Mesothelial cell of epicardium (in vitro differentiated cells): ENCODE results near the gene COL13A1. TPM values are rescaled to one million over a fixed set of nuclear protein-coding genes. Genes with fewer than 3 reads are reported as not detected.
A peak's percentile ranks its signal among the peaks of the same experiment; 100 is the strongest.

Experiments used
- DNase-seq, 2 experiments: peaks; one replicate each; pipeline ENCODE4 v3.0.0; 2021; ENCODE audit warnings: low spot score in 2 of 2; ENCODE audit not compliant: unreplicated experiment in 2 of 2
- H3K27ac Mint-ChIP-seq: 2 replicates; pipeline ENCODE4 v1.8.0; 2021; ENCODE audit warnings: mixed read lengths
- H3K27me3 Mint-ChIP-seq: 2 replicates; pipeline ENCODE4 v1.8.0; 2021; ENCODE audit warnings: low read depth, mixed read lengths
- H3K36me3 Mint-ChIP-seq: 2 replicates; pipeline ENCODE4 v1.8.0; 2021; ENCODE audit warnings: mixed read lengths
- H3K4me1 Mint-ChIP-seq: 2 replicates; pipeline ENCODE4 v1.8.0; 2021; ENCODE audit warnings: mixed read lengths
- H3K4me3 Mint-ChIP-seq: 2 replicates; pipeline ENCODE4 v1.8.0; 2021; ENCODE audit warnings: mild to moderate bottlenecking, moderate library complexity, mixed read lengths
- H3K9me3 Mint-ChIP-seq: 2 replicates; pipeline ENCODE4 v1.8.0; 2021; ENCODE audit warnings: mixed read lengths
- CTCF ChIP-seq: fragments of 200-600 bp; sonication (generic); IDR thresholded peaks from one replicate; pipeline ENCODE4 v1.5.0; 2021; ENCODE audit warnings: antibody characterized with exemption; ENCODE audit not compliant: unreplicated experiment
- total RNA-seq: library from RNA; stranded (reverse); gene quantifications from 3 replicates; pipeline ENCODE4 v1.2.1, GENCODE V29; 2021

The COL13A1 gene
- total RNA-seq, 1 donor from 2014 or later = 14.4 TPM

GRCh38 chr10:69849825-69850224, 48.1 kb downstream of the COL13A1 start:
- no peak overlapping the region for H3K27ac Mint-ChIP-seq
- TF ChIP-seq CTCF = no peak

DNA sequence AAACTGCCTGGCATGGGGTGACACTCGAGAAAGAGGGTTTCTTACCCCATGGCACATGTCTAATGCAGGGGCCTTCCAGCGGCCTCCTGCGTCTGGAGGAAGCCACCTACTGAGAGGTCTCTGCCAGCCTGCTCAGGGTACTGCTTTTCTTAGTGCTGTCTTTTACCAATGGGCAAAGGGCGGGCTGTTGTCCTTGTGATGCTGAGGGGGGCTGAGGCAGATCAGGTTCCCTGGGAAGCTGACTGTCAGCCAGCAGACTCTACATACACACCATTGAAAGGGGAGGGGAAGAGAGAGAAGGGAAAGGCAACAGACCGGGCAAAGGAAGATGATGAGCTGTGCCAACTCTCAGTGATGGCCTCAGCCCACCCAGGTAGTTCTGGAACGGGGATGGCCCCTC, 48.7 kb downstream of the COL13A1 start:
- no peak for DNase-seq
- Mint-ChIP-seq H3K36me3 (no peaks in the 10 kb centered on the region), H3K4me1 (peaks cover 44% of the 10 kb centered on the region)

More at GRCh38 chr10:69849825-69850224, 48.1 kb downstream of the COL13A1 start:
- H3K4me3 Mint-ChIP-seq = no peak overlapping the region
- no peaks in the 10 kb centered on the region for H3K36me3 Mint-ChIP-seq
- H3K9me3 Mint-ChIP-seq = no peaks in the 10 kb centered on the region
- no peak for DNase-seq
- peaks cover 45% of the 10 kb centered on the region for H3K4me1 Mint-ChIP-seq
- no peaks in the 10 kb centered on the region for H3K27me3 Mint-ChIP-seq

DNA sequence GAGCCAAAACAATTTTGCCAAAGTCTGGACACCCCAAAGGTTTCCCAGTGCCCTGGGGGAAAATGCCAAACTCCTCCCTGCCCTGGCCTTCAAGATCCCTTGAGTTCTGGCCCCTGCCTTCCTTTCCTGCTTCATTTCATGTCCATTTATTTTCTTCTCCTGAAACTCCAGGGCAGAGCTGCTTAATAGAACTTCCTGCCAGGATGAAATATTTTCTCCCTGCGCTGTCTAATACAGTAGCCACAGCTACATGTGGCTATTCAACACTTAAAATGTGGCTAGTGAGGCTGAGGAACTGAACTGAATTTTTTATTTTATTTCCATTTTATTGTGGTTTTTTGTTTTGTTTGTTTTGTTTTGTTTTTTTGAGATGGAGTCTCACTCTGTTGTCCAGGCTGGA, 49.6 kb downstream of the COL13A1 start:
- Mint-ChIP-seq H3K4me3 (no peak overlapping the region), H3K36me3 (no peaks in the 10 kb centered on the region), H3K9me3 (no peaks in the 10 kb centered on the region), H3K27ac (peak overlapping the region; percentile 30), H3K27me3 (no peaks in the 10 kb centered on the region), H3K4me1 (peaks cover 37% of the 10 kb centered on the region)
- TF ChIP-seq CTCF = no peak
- DNase-seq = no peak

More for the DNA sequence above, 48.7 kb downstream of the COL13A1 start:
- Mint-ChIP-seq H3K9me3 (no peaks in the 10 kb centered on the region), H3K27me3 (no peaks in the 10 kb centered on the region), H3K4me3 (no peak overlapping the region), H3K27ac (no peak overlapping the region)
- TF ChIP-seq CTCF = no peak

DNA sequence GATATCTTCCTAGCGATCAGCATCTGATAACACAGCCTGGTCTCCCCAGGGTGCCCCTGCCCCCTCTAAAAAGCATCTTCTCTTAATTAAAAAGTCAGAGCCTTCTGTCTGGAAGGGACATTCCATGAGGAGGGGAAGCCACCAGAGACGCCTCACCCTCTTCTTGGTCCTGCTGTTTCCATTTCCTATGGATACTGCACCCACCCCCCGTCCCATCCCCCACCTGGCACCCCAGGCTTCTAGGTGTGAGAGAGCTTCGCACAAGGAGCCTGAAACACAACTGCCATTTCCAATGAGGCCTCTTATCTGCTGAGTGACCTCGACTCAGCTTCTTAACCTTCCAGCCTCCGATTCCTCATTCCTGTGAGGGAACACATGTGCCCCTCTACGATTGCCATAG, 51.4 kb downstream of the COL13A1 start:
- Mint-ChIP-seq H3K27ac (no peak overlapping the region), H3K4me3 (no peak overlapping the region), H3K9me3 (no peaks in the 10 kb centered on the region), H3K4me1 (peaks cover 28% of the 10 kb centered on the region), H3K36me3 (no peaks in the 10 kb centered on the region), H3K27me3 (no peaks in the 10 kb centered on the region)
- no peak for TF ChIP-seq CTCF
- DNase-seq = no peak

- Mint-ChIP-seq H3K27me3 (no peaks in the 10 kb centered on the region), H3K4me1 (peaks cover 28% of the 10 kb centered on the region), H3K9me3 (no peaks in the 10 kb centered on the region), H3K4me3 (no peak overlapping the region), H3K27ac (no peak overlapping the region), H3K36me3 (no peaks in the 10 kb centered on the region)
- no peak for TF ChIP-seq CTCF
- DNase-seq = no peak
Observed at GRCh38 chr10:69854511-69855345, 53.0 kb downstream of the COL13A1 start.
